ENCODE measurements around the gene SNRPA1. TPM values are rescaled to one million over a fixed set of nuclear protein-coding genes. Genes with fewer than 3 reads are reported as not detected.

SNRPA1 gene
- total and polyA plus RNA-seq, 2 of the 13 experiments (the other 11 are each of a cell fraction or from before 2014, with no cell fraction given): 41.2 to 108 TPM

- TF ChIP-seq, protein P1, sequence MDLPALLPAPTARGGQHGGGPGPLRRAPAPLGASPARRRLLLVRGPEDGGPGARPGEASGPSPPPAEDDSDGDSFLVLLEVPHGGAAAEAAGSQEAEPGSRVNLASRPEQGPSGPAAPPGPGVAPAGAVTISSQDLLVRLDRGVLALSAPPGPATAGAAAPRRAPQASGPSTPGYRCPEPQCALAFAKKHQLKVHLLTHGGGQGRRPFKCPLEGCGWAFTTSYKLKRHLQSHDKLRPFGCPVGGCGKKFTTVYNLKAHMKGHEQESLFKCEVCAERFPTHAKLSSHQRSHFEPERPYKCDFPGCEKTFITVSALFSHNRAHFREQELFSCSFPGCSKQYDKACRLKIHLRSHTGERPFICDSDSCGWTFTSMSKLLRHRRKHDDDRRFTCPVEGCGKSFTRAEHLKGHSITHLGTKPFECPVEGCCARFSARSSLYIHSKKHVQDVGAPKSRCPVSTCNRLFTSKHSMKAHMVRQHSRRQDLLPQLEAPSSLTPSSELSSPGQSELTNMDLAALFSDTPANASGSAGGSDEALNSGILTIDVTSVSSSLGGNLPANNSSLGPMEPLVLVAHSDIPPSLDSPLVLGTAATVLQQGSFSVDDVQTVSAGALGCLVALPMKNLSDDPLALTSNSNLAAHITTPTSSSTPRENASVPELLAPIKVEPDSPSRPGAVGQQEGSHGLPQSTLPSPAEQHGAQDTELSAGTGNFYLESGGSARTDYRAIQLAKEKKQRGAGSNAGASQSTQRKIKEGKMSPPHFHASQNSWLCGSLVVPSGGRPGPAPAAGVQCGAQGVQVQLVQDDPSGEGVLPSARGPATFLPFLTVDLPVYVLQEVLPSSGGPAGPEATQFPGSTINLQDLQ (CRISPR knock-in tag; IDR thresholded peaks at IDR 0.05): no peak
- peak; percentile 67 for TF ChIP-seq ZNF687 (CRISPR knock-in tag; IDR thresholded peaks at IDR 0.05)
- no peak for TF ChIP-seq GFI1 (CRISPR knock-in tag; IDR thresholded peaks at IDR 0.05; ENCODE audit: borderline replicate concordance)
- no peak; the same call in 1 of the 2 replicates for TF ChIP-seq ZNF367 (CRISPR knock-in tag; IDR thresholded peaks at IDR 0.05; ENCODE audit: borderline replicate concordance)
- no peak for TF ChIP-seq ZNF256 (CRISPR knock-in tag; conservative IDR thresholded peaks at IDR 0.05)
- no peak for TF ChIP-seq ZNF446 (CRISPR knock-in tag; IDR thresholded peaks at IDR 0.05)
- TF ChIP-seq ATAD3A (CRISPR knock-in tag; IDR thresholded peaks at IDR 0.05): no peak
- no peak for TF ChIP-seq NCOA5 (CRISPR knock-in tag; IDR thresholded peaks at IDR 0.05)
- TF ChIP-seq ZNF138 (CRISPR knock-in tag; IDR thresholded peaks at IDR 0.05; ENCODE audit: low read depth): no peak
- TF ChIP-seq, protein P2, sequence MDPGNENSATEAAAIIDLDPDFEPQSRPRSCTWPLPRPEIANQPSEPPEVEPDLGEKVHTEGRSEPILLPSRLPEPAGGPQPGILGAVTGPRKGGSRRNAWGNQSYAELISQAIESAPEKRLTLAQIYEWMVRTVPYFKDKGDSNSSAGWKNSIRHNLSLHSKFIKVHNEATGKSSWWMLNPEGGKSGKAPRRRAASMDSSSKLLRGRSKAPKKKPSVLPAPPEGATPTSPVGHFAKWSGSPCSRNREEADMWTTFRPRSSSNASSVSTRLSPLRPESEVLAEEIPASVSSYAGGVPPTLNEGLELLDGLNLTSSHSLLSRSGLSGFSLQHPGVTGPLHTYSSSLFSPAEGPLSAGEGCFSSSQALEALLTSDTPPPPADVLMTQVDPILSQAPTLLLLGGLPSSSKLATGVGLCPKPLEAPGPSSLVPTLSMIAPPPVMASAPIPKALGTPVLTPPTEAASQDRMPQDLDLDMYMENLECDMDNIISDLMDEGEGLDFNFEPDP (CRISPR knock-in tag; conservative IDR thresholded peaks at IDR 0.05): no peak
- TF ChIP-seq ZIK1 (CRISPR knock-in tag; IDR thresholded peaks at IDR 0.05; ENCODE audit: borderline replicate concordance, low read depth): no peak
- TF ChIP-seq ZBTB26 (CRISPR knock-in tag; IDR thresholded peaks at IDR 0.05; ENCODE audit: borderline replicate concordance): no peak
- no peak for TF ChIP-seq PBX3 (CRISPR knock-in tag; IDR thresholded peaks at IDR 0.05; ENCODE audit: borderline replicate concordance)
- TF ChIP-seq ZC3H4 (CRISPR knock-in tag; IDR thresholded peaks at IDR 0.05; ENCODE audit: borderline replicate concordance): no peak
- peak; percentile 55; the same call in 1 of the 2 replicates for TF ChIP-seq GABPB1 (CRISPR knock-in tag; IDR thresholded peaks at IDR 0.05)
- TF ChIP-seq NBN (conservative IDR thresholded peaks at IDR 0.05): no peak
Measured at GRCh38 chr15:101250873-101251829, 43.9 kb downstream of the SNRPA1 start (continued).

Data from HepG2 (cell line).